Liver (tissue), 9 donors: ENCODE results near the gene AVEN. TPM values are rescaled to one million over a fixed set of nuclear protein-coding genes. Genes with fewer than 3 reads are reported as not detected.
A peak's percentile ranks its signal among the peaks of the same experiment; 100 is the strongest.

ENCODE experiments used
- DNase-seq: peaks from one replicate; pipeline ENCODE4 v3.0.0-alpha.2; 2017; ENCODE audit warnings: low spot score
- H3K27ac ChIP-seq, 2 donors: one replicate each; pipeline ENCODE4 v1.7.0; 2013; ENCODE audit warnings: inconsistent platforms in 2 of 2, low read length in 2 of 2, control low read depth in 1 of 2, low read depth in 1 of 2, mild to moderate bottlenecking in 1 of 2
- H3K27me3 ChIP-seq, 4 donors: one replicate each; pipeline versions ENCODE4 v1.6.1 to v1.7.0; 2013; ENCODE audit warnings: low read length in 3 of 4, inconsistent platforms in 1 of 4, mild to moderate bottlenecking in 1 of 4, moderate library complexity in 1 of 4; ENCODE audit not compliant: control insufficient read depth in 4 of 4, insufficient read depth in 4 of 4
- H3K36me3 ChIP-seq, 4 donors: one replicate each; pipeline versions ENCODE4 v1.6.1 to v1.7.0; 2013; ENCODE audit warnings: low read length in 3 of 4, mild to moderate bottlenecking in 3 of 4, low read depth in 1 of 4, moderate library complexity in 1 of 4; ENCODE audit not compliant: control insufficient read depth in 4 of 4, insufficient read depth in 3 of 4
- H3K4me1 ChIP-seq, 4 donors: one replicate each; pipeline versions ENCODE4 v1.6.1 to v1.7.0; 2013; ENCODE audit warnings: low read length in 3 of 4, mild to moderate bottlenecking in 3 of 4, moderate library complexity in 1 of 4; ENCODE audit not compliant: control insufficient read depth in 4 of 4, insufficient read depth in 4 of 4
- H3K4me3 ChIP-seq, 3 donors: one replicate each; pipeline versions ENCODE4 v1.6.1 to v1.7.0; 2013; ENCODE audit warnings: low read length in 3 of 3, control low read depth in 1 of 3, low read depth in 1 of 3, mild to moderate bottlenecking in 1 of 3
- H3K9ac ChIP-seq, 2 donors: one replicate each; pipeline ENCODE4 v1.7.0; 2013; ENCODE audit warnings: low read length in 2 of 2, mild to moderate bottlenecking in 2 of 2, moderate library complexity in 2 of 2, control low read depth in 1 of 2, low read depth in 1 of 2
- H3K9me3 ChIP-seq, 4 donors: one replicate each; pipeline versions ENCODE4 v1.6.1 to v1.7.0; 2013; ENCODE audit warnings: low read length in 3 of 4; ENCODE audit not compliant: control insufficient read depth in 4 of 4
- EGR1 ChIP-seq, 2 donors: IDR thresholded peaks; 2 replicates each; pipeline ENCODE4 v1.6.1; 2016 to 2018; ENCODE audit warnings: antibody characterized with exemption in 2 of 2, low read depth in 2 of 2
- FOXA1 ChIP-seq: IDR thresholded peaks from 2 replicates; pipeline ENCODE4 v1.6.1; 2016; ENCODE audit warnings: antibody characterized with exemption
- FOXA2 ChIP-seq: IDR thresholded peaks from 2 replicates; pipeline ENCODE4 v1.6.1; 2016; ENCODE audit warnings: antibody characterized with exemption
- GABPA ChIP-seq, 2 donors: IDR thresholded peaks in 1 of 2; conservative IDR thresholded peaks in 1 of 2; 2 replicates each; pipeline ENCODE4 v1.6.1; 2016; ENCODE audit warnings: antibody characterized with exemption in 2 of 2, mild to moderate bottlenecking in 1 of 2, moderate library complexity in 1 of 2
- HNF4A ChIP-seq, 2 donors: conservative IDR thresholded peaks; 2 replicates each; pipeline ENCODE4 v1.6.1; 2016; ENCODE audit warnings: antibody characterized with exemption in 2 of 2, mild to moderate bottlenecking in 2 of 2
- HNF4G ChIP-seq: IDR thresholded peaks from 2 replicates; pipeline ENCODE4 v1.6.1; 2016; ENCODE audit warnings: antibody characterized with exemption
- JUND ChIP-seq, 2 donors: IDR thresholded peaks; 2 replicates each; pipeline ENCODE4 v1.6.1; 2016; ENCODE audit warnings: antibody characterized with exemption in 2 of 2
- NR2F2 ChIP-seq: IDR thresholded peaks from 2 replicates; pipeline ENCODE4 v1.6.1; 2016; ENCODE audit warnings: antibody characterized with exemption
- RAD21 ChIP-seq, 2 donors: IDR thresholded peaks; 2 replicates each; pipeline ENCODE4 v1.6.1; 2016; ENCODE audit warnings: antibody characterized with exemption in 2 of 2, mild to moderate bottlenecking in 2 of 2
- REST ChIP-seq: IDR thresholded peaks from 2 replicates; pipeline ENCODE4 v1.6.1; 2016; ENCODE audit warnings: antibody characterized with exemption, mild to moderate bottlenecking
- RXRA ChIP-seq, 2 donors: IDR thresholded peaks; 2 replicates each; pipeline ENCODE4 v1.6.1; 2017 to 2018; ENCODE audit warnings: antibody characterized with exemption in 2 of 2, mild to moderate bottlenecking in 1 of 2
- SP1 ChIP-seq: IDR thresholded peaks from 2 replicates; pipeline ENCODE4 v1.6.1; 2018; ENCODE audit warnings: antibody characterized with exemption, mild to moderate bottlenecking
- TAF1 ChIP-seq: conservative IDR thresholded peaks from 2 replicates; pipeline ENCODE4 v1.6.1; 2016; ENCODE audit warnings: antibody characterized with exemption, mild to moderate bottlenecking
- YY1 ChIP-seq: IDR thresholded peaks from 2 replicates; pipeline ENCODE4 v1.6.1; 2016; ENCODE audit warnings: antibody characterized with exemption, mild to moderate bottlenecking
- WGBS: extraction: QIAGEN DNeasy Blood & Tissue Kit; methylation state at CpG from one replicate; pipeline ENCODE4 v1.1.7; 2013; 5-methylcytosine and 5-hydroxymethylcytosine counted together
- polyA plus RNA-seq, 2 donors: library from polyadenylated mRNA; stranded (reverse) in 1 of 2; unstranded in 1 of 2; fragments of 200-250 nt in 1 of 2; fragments of >200 nt in 1 of 2; fragmentation: Nextera tagmentation in 1 of 2; extraction: Ambion mirVana in 1 of 2; gene quantifications; one replicate each; pipeline versions ENCODE4 v1.2.1 to v1.2.3, GENCODE V29; 2013 to 2015
- total RNA-seq, 2 donors: library from RNA; depleted of rRNA; stranded (reverse); fragments of >200 nt; gene quantifications; one replicate each; pipeline ENCODE4 v1.2.3, GENCODE V29; 2014
- TF ChIP-seq, protein P1 (sequence below): IDR thresholded peaks from 2 replicates; pipeline ENCODE4 v1.6.1; 2016; ENCODE audit warnings: antibody characterized with exemption
- TF ChIP-seq, protein P2 (sequence below): IDR thresholded peaks from 2 replicates; pipeline ENCODE4 v1.6.1; 2016; ENCODE audit warnings: antibody characterized with exemption
- TF ChIP-seq, protein P3 (sequence below): fragments of 150-350 bp; IDR thresholded peaks from 2 replicates; pipeline ENCODE4 v1.5.1; 2017; ENCODE audit warnings: improper control_type of control experiment, low read depth, low read length; ENCODE audit not compliant: missing input control
- TF ChIP-seq, protein P4 (sequence below): IDR thresholded peaks from 2 replicates; pipeline ENCODE4 v1.6.1; 2016; ENCODE audit warnings: antibody characterized with exemption
- donor health status: healthy.
- donor health status: healthy.
- donor health status: healthy.
- donor health status: healthy.
- donor health status: healthy.

Gene AVEN
- total RNA-seq (10 to 100 TPM in 1 of 2 donors, 1 to 10 TPM in 1; 6.0 to 12.4 TPM), polyA plus RNA-seq (1 to 10 TPM; 5.3 to 7.9 TPM)

- no peak for TF ChIP-seq FOXA1
- TF ChIP-seq HNF4G, result no peak
- TF ChIP-seq FOXA2, result no peak
- TF ChIP-seq, protein P1, sequence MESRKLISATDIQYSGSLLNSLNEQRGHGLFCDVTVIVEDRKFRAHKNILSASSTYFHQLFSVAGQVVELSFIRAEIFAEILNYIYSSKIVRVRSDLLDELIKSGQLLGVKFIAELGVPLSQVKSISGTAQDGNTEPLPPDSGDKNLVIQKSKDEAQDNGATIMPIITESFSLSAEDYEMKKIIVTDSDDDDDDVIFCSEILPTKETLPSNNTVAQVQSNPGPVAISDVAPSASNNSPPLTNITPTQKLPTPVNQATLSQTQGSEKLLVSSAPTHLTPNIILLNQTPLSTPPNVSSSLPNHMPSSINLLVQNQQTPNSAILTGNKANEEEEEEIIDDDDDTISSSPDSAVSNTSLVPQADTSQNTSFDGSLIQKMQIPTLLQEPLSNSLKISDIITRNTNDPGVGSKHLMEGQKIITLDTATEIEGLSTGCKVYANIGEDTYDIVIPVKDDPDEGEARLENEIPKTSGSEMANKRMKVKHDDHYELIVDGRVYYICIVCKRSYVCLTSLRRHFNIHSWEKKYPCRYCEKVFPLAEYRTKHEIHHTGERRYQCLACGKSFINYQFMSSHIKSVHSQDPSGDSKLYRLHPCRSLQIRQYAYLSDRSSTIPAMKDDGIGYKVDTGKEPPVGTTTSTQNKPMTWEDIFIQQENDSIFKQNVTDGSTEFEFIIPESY, result no peak
- TF ChIP-seq, protein P2, sequence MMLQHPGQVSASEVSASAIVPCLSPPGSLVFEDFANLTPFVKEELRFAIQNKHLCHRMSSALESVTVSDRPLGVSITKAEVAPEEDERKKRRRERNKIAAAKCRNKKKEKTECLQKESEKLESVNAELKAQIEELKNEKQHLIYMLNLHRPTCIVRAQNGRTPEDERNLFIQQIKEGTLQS, result no peak
- no peak for TF ChIP-seq EGR1 (IDR thresholded peaks at IDR 0.05; ENCODE audit: low read depth in 2 of 2)
- no peak for TF ChIP-seq YY1
- TF ChIP-seq NR2F2, result no peak
- TF ChIP-seq, protein P3, sequence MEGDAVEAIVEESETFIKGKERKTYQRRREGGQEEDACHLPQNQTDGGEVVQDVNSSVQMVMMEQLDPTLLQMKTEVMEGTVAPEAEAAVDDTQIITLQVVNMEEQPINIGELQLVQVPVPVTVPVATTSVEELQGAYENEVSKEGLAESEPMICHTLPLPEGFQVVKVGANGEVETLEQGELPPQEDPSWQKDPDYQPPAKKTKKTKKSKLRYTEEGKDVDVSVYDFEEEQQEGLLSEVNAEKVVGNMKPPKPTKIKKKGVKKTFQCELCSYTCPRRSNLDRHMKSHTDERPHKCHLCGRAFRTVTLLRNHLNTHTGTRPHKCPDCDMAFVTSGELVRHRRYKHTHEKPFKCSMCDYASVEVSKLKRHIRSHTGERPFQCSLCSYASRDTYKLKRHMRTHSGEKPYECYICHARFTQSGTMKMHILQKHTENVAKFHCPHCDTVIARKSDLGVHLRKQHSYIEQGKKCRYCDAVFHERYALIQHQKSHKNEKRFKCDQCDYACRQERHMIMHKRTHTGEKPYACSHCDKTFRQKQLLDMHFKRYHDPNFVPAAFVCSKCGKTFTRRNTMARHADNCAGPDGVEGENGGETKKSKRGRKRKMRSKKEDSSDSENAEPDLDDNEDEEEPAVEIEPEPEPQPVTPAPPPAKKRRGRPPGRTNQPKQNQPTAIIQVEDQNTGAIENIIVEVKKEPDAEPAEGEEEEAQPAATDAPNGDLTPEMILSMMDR, result no peak
- TF ChIP-seq RXRA (IDR thresholded peaks at IDR 0.05), result no peak
- TF ChIP-seq JUND (IDR thresholded peaks at IDR 0.05), result no peak
- TF ChIP-seq, protein P4, sequence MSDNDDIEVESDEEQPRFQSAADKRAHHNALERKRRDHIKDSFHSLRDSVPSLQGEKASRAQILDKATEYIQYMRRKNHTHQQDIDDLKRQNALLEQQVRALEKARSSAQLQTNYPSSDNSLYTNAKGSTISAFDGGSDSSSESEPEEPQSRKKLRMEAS, result no peak
- TF ChIP-seq HNF4A (conservative IDR thresholded peaks at IDR 0.05), result no peak
- TF ChIP-seq REST, result no peak
- no peak for TF ChIP-seq SP1
- TF ChIP-seq TAF1, result no peak
- no peak for TF ChIP-seq GABPA (IDR thresholded peaks at IDR 0.05 in 1 of 2, conservative IDR thresholded peaks at IDR 0.05 in 1 of 2)
- no peak for TF ChIP-seq RAD21 (IDR thresholded peaks at IDR 0.05)
- 1% methylated on average over 82 of the region's 82 CpGs for WGBS
- H3K4me1 ChIP-seq, result peaks cover 0 to 15% (median 8%) of the 10 kb centered on the region in 4 donors
- H3K27ac ChIP-seq, result peak within 1 kb of the TSS; percentile 60 to 65
- peak within 1 kb of the TSS; percentile 38 to 96 for H3K9ac ChIP-seq
- H3K27me3 ChIP-seq, result no peaks in the 10 kb centered on the region
- peak; percentile 68 for DNase-seq
- peak within 1 kb of the TSS; percentile 67 to 87 (median 69) for H3K4me3 ChIP-seq
- no peaks in the 10 kb centered on the region for H3K36me3 ChIP-seq
- no peaks in the 10 kb centered on the region for H3K9me3 ChIP-seq
Measured at GRCh38 chr15:34038871-34039789, at the start of gene AVEN. TSS of gene AVEN (minus strand) at chr15:34039204. CDS start at chr15:34039046, 158 bp downstream.
